SK-N-SH treated with all-trans-retinoic acid at 6 μM for 48 hours (cell line): Measurements from ENCODE around the gene TTC17.

Experiments
- ATAC-seq: fragments of 200-7000 bp; cut with Tn5 transposase; 3 replicates; pipeline ENCODE4 v1.9.1; 2020; ENCODE audit warnings: mild to moderate bottlenecking, moderate library complexity
- ARNTL ChIP-seq: fragments of 450-650 bp; formaldehyde crosslinking; IDR thresholded peaks from 2 replicates; pipeline ENCODE4 v1.5.0; 2020; ENCODE audit warnings: low read depth, mild to moderate bottlenecking, moderate library complexity, borderline replicate concordance
- ESRRG ChIP-seq: fragments of 250-450 bp; sonication (Bioruptor Pico); IDR thresholded peaks from 2 replicates; pipeline ENCODE4 v1.6.1; 2021; ENCODE audit warnings: mild to moderate bottlenecking
- ISL1 ChIP-seq: fragments of 250-450 bp; sonication (Bioruptor Pico); IDR thresholded peaks from 2 replicates; pipeline ENCODE4 v2.1.2; 2022; ENCODE audit warnings: mild to moderate bottlenecking, moderate library complexity
- OSR1 ChIP-seq: fragments of 250-450 bp; sonication (Bioruptor Pico); IDR thresholded peaks from 2 replicates; pipeline ENCODE4 v1.8.0; 2022; ENCODE audit warnings: moderate library complexity, mild to moderate bottlenecking, inconsistent platforms
- PPARA ChIP-seq: fragments of 250-450 bp; sonication (Bioruptor Pico); IDR thresholded peaks from 2 replicates; pipeline ENCODE4 v1.5.0; 2020; ENCODE audit warnings: mild to moderate bottlenecking, borderline replicate concordance
- SNAI2 ChIP-seq: fragments of 250-450 bp; sonication (Bioruptor Pico); IDR thresholded peaks from 2 replicates; pipeline ENCODE4 v1.5.0; 2020; ENCODE audit warnings: mild to moderate bottlenecking, moderate library complexity
- TCF4 ChIP-seq: fragments of 250-450 bp; sonication (Bioruptor Pico); IDR thresholded peaks from 2 replicates; pipeline ENCODE4 v1.8.0; 2021; ENCODE audit warnings: mild to moderate bottlenecking, moderate library complexity, borderline replicate concordance
- ZC3H10 ChIP-seq: fragments of 250-450 bp; sonication (Bioruptor Pico); IDR thresholded peaks from 2 replicates; pipeline ENCODE4 v1.5.1; 2021; ENCODE audit warnings: mild to moderate bottlenecking, moderate library complexity
- ZFP3 ChIP-seq: fragments of 250-450 bp; sonication (Bioruptor Pico); IDR thresholded peaks from 2 replicates; pipeline ENCODE4 v1.5.0; 2020; ENCODE audit warnings: mild to moderate bottlenecking, moderate library complexity
- ZFP30 ChIP-seq: fragments of 450-650 bp; formaldehyde crosslinking; IDR thresholded peaks from 2 replicates; pipeline ENCODE4 v1.5.0; 2022; ENCODE audit warnings: mild to moderate bottlenecking, moderate library complexity
- ZNF565 ChIP-seq: fragments of 450-650 bp; formaldehyde crosslinking; conservative IDR thresholded peaks from 2 replicates; pipeline ENCODE4 v1.5.0; 2020; ENCODE audit warnings: low read depth, mild to moderate bottlenecking, moderate library complexity
- ZNF70 ChIP-seq: fragments of 450-650 bp; formaldehyde crosslinking; IDR thresholded peaks from 2 replicates; pipeline ENCODE4 v1.5.0; 2020; ENCODE audit warnings: mild to moderate bottlenecking, moderate library complexity
- ZNF8 ChIP-seq: fragments of 450-650 bp; formaldehyde crosslinking; IDR thresholded peaks from 2 replicates; pipeline ENCODE4 v1.5.0; 2020; ENCODE audit warnings: mild to moderate bottlenecking, moderate library complexity
- TF ChIP-seq, protein P1 (sequence below): fragments of 250-450 bp; sonication (Bioruptor Pico); IDR thresholded peaks from 2 replicates; pipeline ENCODE4 v1.5.1; 2021; ENCODE audit warnings: mild to moderate bottlenecking, moderate library complexity
- TF ChIP-seq, protein P2 (sequence below): fragments of 250-450 bp; sonication (Bioruptor Pico); IDR thresholded peaks from 2 replicates; pipeline ENCODE4 v1.8.0; 2020; ENCODE audit warnings: mild to moderate bottlenecking, moderate library complexity, borderline replicate concordance
- TF ChIP-seq, protein P3 (sequence below): fragments of 250-450 bp; sonication (Bioruptor Pico); IDR thresholded peaks from 2 replicates; pipeline ENCODE4 v1.5.1; 2020; ENCODE audit warnings: low read depth, mild to moderate bottlenecking, moderate library complexity
- TF ChIP-seq, protein P4 (sequence below): fragments of 250-450 bp; sonication (Bioruptor Pico); IDR thresholded peaks from 2 replicates; pipeline ENCODE4 v1.8.0; 2021; ENCODE audit warnings: low read depth, mild to moderate bottlenecking, moderate library complexity, borderline replicate concordance

Gene TTC17

DNA sequence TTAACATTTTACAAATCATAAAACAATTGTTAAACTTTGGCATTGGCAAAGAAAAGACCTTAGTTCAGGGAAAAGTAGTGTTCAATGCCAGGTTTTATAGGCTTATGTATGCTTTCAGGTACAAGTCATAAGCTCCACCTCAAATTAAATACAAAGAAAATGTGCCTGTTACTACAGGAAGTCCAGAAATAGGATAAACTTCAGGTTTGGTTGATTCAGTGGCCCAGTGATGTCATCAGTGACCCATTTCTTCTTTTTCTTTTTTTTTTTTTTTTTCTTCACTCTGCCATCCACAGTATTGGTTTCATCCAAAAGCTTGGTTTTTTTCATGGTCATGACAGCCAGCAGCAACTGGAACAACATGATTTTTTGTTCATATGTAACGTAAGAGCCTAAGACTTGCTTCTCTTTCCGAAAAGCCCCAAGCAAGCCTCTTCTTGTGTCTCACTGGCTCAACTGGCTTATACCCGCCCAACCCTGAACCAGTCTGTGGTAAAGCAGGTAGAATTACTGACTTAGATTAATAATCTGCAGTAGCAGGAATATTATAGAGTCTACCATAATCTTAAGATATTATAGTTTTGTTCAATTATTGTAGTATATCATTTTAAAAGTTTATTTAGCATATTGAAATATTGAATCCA lies 46.2 kb downstream of the TTC17 start:
- ATAC-seq: no peak
- TF ChIP-seq, protein P1, sequence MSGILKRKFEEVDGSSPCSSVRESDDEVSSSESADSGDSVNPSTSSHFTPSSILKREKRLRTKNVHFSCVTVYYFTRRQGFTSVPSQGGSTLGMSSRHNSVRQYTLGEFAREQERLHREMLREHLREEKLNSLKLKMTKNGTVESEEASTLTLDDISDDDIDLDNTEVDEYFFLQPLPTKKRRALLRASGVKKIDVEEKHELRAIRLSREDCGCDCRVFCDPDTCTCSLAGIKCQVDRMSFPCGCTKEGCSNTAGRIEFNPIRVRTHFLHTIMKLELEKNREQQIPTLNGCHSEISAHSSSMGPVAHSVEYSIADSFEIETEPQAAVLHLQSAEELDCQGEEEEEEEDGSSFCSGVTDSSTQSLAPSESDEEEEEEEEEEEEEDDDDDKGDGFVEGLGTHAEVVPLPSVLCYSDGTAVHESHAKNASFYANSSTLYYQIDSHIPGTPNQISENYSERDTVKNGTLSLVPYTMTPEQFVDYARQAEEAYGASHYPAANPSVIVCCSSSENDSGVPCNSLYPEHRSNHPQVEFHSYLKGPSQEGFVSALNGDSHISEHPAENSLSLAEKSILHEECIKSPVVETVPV (CRISPR knock-in tag): no peak
- TF ChIP-seq ZFP30 (no peak), ZNF565 (no peak), ARNTL (CRISPR knock-in tag) (no peak), ZC3H10 (CRISPR knock-in tag) (no peak), OSR1 (CRISPR knock-in tag) (no peak), ZNF70 (no peak), PPARA (CRISPR knock-in tag) (no peak), ISL1 (no peak)
- TF ChIP-seq, protein P2, sequence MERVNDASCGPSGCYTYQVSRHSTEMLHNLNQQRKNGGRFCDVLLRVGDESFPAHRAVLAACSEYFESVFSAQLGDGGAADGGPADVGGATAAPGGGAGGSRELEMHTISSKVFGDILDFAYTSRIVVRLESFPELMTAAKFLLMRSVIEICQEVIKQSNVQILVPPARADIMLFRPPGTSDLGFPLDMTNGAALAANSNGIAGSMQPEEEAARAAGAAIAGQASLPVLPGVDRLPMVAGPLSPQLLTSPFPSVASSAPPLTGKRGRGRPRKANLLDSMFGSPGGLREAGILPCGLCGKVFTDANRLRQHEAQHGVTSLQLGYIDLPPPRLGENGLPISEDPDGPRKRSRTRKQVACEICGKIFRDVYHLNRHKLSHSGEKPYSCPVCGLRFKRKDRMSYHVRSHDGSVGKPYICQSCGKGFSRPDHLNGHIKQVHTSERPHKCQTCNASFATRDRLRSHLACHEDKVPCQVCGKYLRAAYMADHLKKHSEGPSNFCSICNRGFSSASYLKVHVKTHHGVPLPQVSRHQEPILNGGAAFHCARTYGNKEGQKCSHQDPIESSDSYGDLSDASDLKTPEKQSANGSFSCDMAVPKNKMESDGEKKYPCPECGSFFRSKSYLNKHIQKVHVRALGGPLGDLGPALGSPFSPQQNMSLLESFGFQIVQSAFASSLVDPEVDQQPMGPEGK: no peak

DNA sequence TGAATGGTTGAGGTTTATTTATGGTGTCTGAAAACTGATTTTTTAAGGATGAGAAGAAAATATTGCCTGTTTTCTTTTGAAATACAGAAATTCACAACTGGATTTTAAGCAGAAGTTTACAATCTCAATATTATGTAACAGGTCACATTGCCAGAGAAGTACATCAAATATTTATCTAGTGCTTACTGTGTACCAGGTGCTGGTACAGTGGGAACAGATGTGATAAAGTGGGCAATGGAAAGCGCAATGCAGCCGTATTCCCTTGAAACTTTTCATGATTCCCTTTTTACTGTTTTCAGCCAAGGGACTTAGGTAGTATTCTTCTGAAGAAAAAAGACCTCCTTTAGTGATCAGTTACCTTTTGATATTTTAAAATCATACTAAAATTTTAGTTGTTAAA lies 49.6 kb downstream of the TTC17 start:
- no peak for ATAC-seq
- TF ChIP-seq, protein P3, sequence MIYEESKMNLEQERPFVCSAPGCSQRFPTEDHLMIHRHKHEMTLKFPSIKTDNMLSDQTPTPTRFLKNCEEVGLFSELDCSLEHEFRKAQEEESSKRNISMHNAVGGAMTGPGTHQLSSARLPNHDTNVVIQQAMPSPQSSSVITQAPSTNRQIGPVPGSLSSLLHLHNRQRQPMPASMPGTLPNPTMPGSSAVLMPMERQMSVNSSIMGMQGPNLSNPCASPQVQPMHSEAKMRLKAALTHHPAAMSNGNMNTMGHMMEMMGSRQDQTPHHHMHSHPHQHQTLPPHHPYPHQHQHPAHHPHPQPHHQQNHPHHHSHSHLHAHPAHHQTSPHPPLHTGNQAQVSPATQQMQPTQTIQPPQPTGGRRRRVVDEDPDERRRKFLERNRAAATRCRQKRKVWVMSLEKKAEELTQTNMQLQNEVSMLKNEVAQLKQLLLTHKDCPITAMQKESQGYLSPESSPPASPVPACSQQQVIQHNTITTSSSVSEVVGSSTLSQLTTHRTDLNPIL (CRISPR knock-in tag): no peak
- TF ChIP-seq ESRRG (CRISPR knock-in tag) (no peak), ARNTL (CRISPR knock-in tag) (no peak), ZFP3 (CRISPR knock-in tag) (no peak), ZNF8 (no peak), PPARA (CRISPR knock-in tag) (no peak), ISL1 (no peak)
- TF ChIP-seq, protein P2: no peak
- TF ChIP-seq, protein P4, sequence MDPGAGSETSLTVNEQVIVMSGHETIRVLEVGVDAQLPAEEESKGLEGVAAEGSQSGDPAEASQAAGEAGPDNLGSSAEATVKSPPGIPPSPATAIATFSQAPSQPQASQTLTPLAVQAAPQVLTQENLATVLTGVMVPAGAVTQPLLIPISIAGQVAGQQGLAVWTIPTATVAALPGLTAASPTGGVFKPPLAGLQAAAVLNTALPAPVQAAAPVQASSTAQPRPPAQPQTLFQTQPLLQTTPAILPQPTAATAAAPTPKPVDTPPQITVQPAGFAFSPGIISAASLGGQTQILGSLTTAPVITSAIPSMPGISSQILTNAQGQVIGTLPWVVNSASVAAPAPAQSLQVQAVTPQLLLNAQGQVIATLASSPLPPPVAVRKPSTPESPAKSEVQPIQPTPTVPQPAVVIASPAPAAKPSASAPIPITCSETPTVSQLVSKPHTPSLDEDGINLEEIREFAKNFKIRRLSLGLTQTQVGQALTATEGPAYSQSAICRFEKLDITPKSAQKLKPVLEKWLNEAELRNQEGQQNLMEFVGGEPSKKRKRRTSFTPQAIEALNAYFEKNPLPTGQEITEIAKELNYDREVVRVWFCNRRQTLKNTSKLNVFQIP (CRISPR knock-in tag): no peak

DNA sequence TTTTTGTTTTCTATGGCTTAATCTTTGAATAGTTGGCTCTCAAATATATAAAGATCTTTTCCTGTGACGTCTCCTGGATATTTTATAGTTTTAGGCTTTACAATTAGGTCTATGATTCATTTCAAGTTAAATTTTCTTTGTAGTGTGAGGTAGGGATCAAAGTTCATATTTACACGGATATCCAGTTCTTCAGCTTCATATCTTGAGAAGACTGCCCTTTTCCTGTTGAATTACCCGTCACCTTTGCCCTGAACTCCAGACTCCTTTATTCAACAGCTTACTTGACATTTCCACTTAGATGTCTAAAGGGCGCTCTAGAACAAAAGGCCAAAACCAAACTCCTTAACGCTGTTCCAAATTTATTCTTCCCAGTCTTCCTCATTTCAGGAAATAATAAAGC lies 51.7 kb downstream of the TTC17 start:
- no peak for ATAC-seq
- TF ChIP-seq, protein P2: no peak
- TF ChIP-seq ZFP30: no peak
- TF ChIP-seq SNAI2 (CRISPR knock-in tag): no peak
- TF ChIP-seq ZC3H10 (CRISPR knock-in tag): no peak
- TF ChIP-seq, protein P4 (CRISPR knock-in tag): no peak
- TF ChIP-seq OSR1 (CRISPR knock-in tag): no peak
- TF ChIP-seq TCF4: no peak
- no peak for TF ChIP-seq PPARA (CRISPR knock-in tag)
